ENCODE measurements around the gene MED10.
"Not testable (repeated sequence)": the region's sequence is repeated elsewhere in the genome, so short reads cannot be mapped to it uniquely, and the experiment has no call there.

Gene MED10

GRCh38 chr5:6359555-6360322 is 18.6 kb downstream of the MED10 start:
- no peak overlapping the region for H3K4me2 ChIP-seq (ENCODE audit: low read length)
- no peak overlapping the region for H3K27ac ChIP-seq (ENCODE audit: low read depth, low read length, poor library complexity, severe bottlenecking)
- H2AFZ ChIP-seq (ENCODE audit: low read length) = no peak overlapping the region
- no peak overlapping the region for H3K9ac ChIP-seq (ENCODE audit: low read length)
- H3K79me2 ChIP-seq (ENCODE audit: insufficient read depth, low read length) = no peaks in the 10 kb centered on the region
- no peaks in the 10 kb centered on the region for H3K9me3 ChIP-seq (ENCODE audit: low read length)
- H3K9me2 ChIP-seq (ENCODE audit: low read depth, low read length) = no peaks in the 10 kb centered on the region
- H3K4me3 ChIP-seq (ENCODE audit: low read depth, low read length, poor library complexity, severe bottlenecking) = no peak overlapping the region
- H3F3A ChIP-seq (ENCODE audit: insufficient read depth, low read length) = no peaks in the 10 kb centered on the region
- no peaks in the 10 kb centered on the region; the same call in 1 of the 2 replicates for H3K36me3 ChIP-seq (ENCODE audit: insufficient read depth, low read length)
- H3K4me1 ChIP-seq (ENCODE audit: insufficient read depth, low read length, severe bottlenecking) = no peaks in the 10 kb centered on the region
- H3K27me3 ChIP-seq (ENCODE audit: insufficient read depth, low read length) = no peaks in the 10 kb centered on the region; the same call in 1 of the 2 replicates
- no peaks in the 10 kb centered on the region for H4K20me1 ChIP-seq (ENCODE audit: insufficient read depth, low read length)
- no peak for TF ChIP-seq EZH2 (IDR thresholded peaks at IDR 0.05; ENCODE audit: borderline replicate concordance, low read length)
- TF ChIP-seq CTCF (IDR thresholded peaks at IDR 0.05; ENCODE audit: low read length) = no peak

- Histone ChIP-seq H3K27me3 (ENCODE audit: insufficient read depth, low read length) (no peaks in the 10 kb centered on the region; the same call in 1 of the 2 replicates), H3K4me2 (ENCODE audit: low read length) (no peak overlapping the region)
- no peak for TF ChIP-seq CTCF (IDR thresholded peaks at IDR 0.05; ENCODE audit: low read length)
- TF ChIP-seq EZH2 (IDR thresholded peaks at IDR 0.05; ENCODE audit: borderline replicate concordance, low read length) = no peak
Observed at GRCh38 chr5:6358434-6358820, 19.9 kb downstream of the MED10 start.

GRCh38 chr5:6357817-6358433 is 20.4 kb downstream of the MED10 start:
- not testable (repeated sequence) for H3K4me2 ChIP-seq (ENCODE audit: low read length); H3K36me3 ChIP-seq (ENCODE audit: insufficient read depth, low read length); H3K4me1 ChIP-seq (ENCODE audit: insufficient read depth, low read length, severe bottlenecking); H3K9me3 ChIP-seq (ENCODE audit: low read length); H3K79me2 ChIP-seq (ENCODE audit: insufficient read depth, low read length); H3K4me3 ChIP-seq (ENCODE audit: low read depth, low read length, poor library complexity, severe bottlenecking); H3K9ac ChIP-seq (ENCODE audit: low read length); H2AFZ ChIP-seq (ENCODE audit: low read length); H4K20me1 ChIP-seq (ENCODE audit: insufficient read depth, low read length); H3K9me2 ChIP-seq (ENCODE audit: low read depth, low read length); H3K27me3 ChIP-seq (ENCODE audit: insufficient read depth, low read length); H3F3A ChIP-seq (ENCODE audit: insufficient read depth, low read length); H3K27ac ChIP-seq (ENCODE audit: low read depth, low read length, poor library complexity, severe bottlenecking)

More at GRCh38 chr5:6358434-6358820, 19.9 kb downstream of the MED10 start:
- Histone ChIP-seq H3K27ac (ENCODE audit: low read depth, low read length, poor library complexity, severe bottlenecking) (no peak overlapping the region), H3K4me1 (ENCODE audit: insufficient read depth, low read length, severe bottlenecking) (no peaks in the 10 kb centered on the region), H3K4me3 (ENCODE audit: low read depth, low read length, poor library complexity, severe bottlenecking) (no peak overlapping the region), H3K9me2 (ENCODE audit: low read depth, low read length) (no peaks in the 10 kb centered on the region), H3K9me3 (ENCODE audit: low read length) (no peaks in the 10 kb centered on the region), H3K9ac (ENCODE audit: low read length) (no peak overlapping the region), H2AFZ (ENCODE audit: low read length) (no peak overlapping the region), H3F3A (ENCODE audit: insufficient read depth, low read length) (no peaks in the 10 kb centered on the region), H4K20me1 (ENCODE audit: insufficient read depth, low read length) (no peaks in the 10 kb centered on the region), H3K79me2 (ENCODE audit: insufficient read depth, low read length) (no peaks in the 10 kb centered on the region), H3K36me3 (ENCODE audit: insufficient read depth, low read length) (no peaks in the 10 kb centered on the region; the same call in 1 of the 2 replicates)
